Hepatocyte (in vitro differentiated cells): Measurements from ENCODE around the gene ATF7IP2. TPM values are rescaled to one million over a fixed set of nuclear protein-coding genes. Genes with fewer than 3 reads are reported as not detected.
"Not testable (repeated sequence)": the region's sequence is repeated elsewhere in the genome, so short reads cannot be mapped to it uniquely, and the experiment has no call there.

ENCODE experiments used
- DNase-seq: peaks from one replicate; pipeline ENCODE4 v3.0.0-alpha.2; 2016; ENCODE audit warnings: low spot score
- H2AFZ ChIP-seq: fragments of 200-600 bp; sonication (generic); 2 replicates; pipeline ENCODE4 v1.6.0; 2016; ENCODE audit warnings: antibody characterized with exemption, mild to moderate bottlenecking
- H3K27ac ChIP-seq: fragments of 200-600 bp; sonication (generic); 2 replicates; pipeline ENCODE4 v1.5.1; 2016; ENCODE audit warnings: mild to moderate bottlenecking
- H3K27me3 ChIP-seq: fragments of 200-600 bp; sonication (generic); 2 replicates; pipeline ENCODE4 v1.6.1; 2016
- H3K36me3 ChIP-seq: fragments of 200-600 bp; sonication (generic); replicated peaks from 2 replicates; pipeline ENCODE4 v1.5.1; 2016; ENCODE audit warnings: low read depth; ENCODE audit not compliant: insufficient read depth
- H3K4me1 ChIP-seq: fragments of 200-600 bp; sonication (generic); 2 replicates; pipeline ENCODE4 v1.5.1; 2016; ENCODE audit warnings: mild to moderate bottlenecking, moderate library complexity; ENCODE audit not compliant: insufficient read depth
- H3K4me2 ChIP-seq: fragments of 200-600 bp; sonication (generic); 2 replicates; pipeline ENCODE4 v1.6.0; 2016
- H3K4me3 ChIP-seq: fragments of 200-600 bp; sonication (generic); 2 replicates; pipeline ENCODE4 v1.5.1; 2016; ENCODE audit warnings: mild to moderate bottlenecking
- H3K79me2 ChIP-seq: fragments of 200-600 bp; sonication (generic); 2 replicates; pipeline ENCODE4 v1.6.0; 2017; ENCODE audit warnings: mild to moderate bottlenecking
- H3K9me2 ChIP-seq: fragments of 200-600 bp; sonication (generic); replicated peaks from 2 replicates; pipeline ENCODE4 v1.6.0; 2017; ENCODE audit warnings: mild to moderate bottlenecking; ENCODE audit not compliant: insufficient read depth
- H3K9me3 ChIP-seq: fragments of 200-600 bp; sonication (generic); 2 replicates; pipeline ENCODE4 v1.5.1; 2016; ENCODE audit warnings: low read depth, mild to moderate bottlenecking
- H4K20me1 ChIP-seq: fragments of 200-600 bp; sonication (generic); 2 replicates; pipeline ENCODE4 v1.6.0; 2016; ENCODE audit warnings: mild to moderate bottlenecking; ENCODE audit not compliant: insufficient read depth, poor library complexity, severe bottlenecking
- CTCF ChIP-seq: fragments of 200-600 bp; sonication (generic); IDR thresholded peaks from 2 replicates; pipeline ENCODE4 v1.5.1; 2016; ENCODE audit warnings: antibody characterized with exemption, mild to moderate bottlenecking; ENCODE audit not compliant: poor library complexity
- EZH2 ChIP-seq: fragments of 200-600 bp; sonication (generic); IDR thresholded peaks from 2 replicates; pipeline ENCODE4 v1.6.1; 2016; ENCODE audit warnings: antibody characterized with exemption, mild to moderate bottlenecking, borderline replicate concordance
- EZH2phosphoT487 ChIP-seq: fragments of 200-600 bp; sonication (generic); IDR thresholded peaks from one replicate; pipeline ENCODE4 v1.6.1; 2018; ENCODE audit warnings: antibody characterized with exemption, mild to moderate bottlenecking, low read depth, moderate library complexity; ENCODE audit not compliant: unreplicated experiment, severe bottlenecking
- WGBS: methylation state at CpG from one replicate; pipeline ENCODE4 v1.1.6; 2016; ENCODE audit warnings: low lambda C conversion rate; ENCODE audit errors: missing lambda C conversion rate; 5-methylcytosine and 5-hydroxymethylcytosine counted together
- polyA plus RNA-seq: library from polyadenylated mRNA; unstranded; fragments of >200 nt; fragmentation: Nextera tagmentation; extraction: Ambion mirVana; gene quantifications from 2 replicates; pipeline ENCODE4 v1.2.1, GENCODE V29; 2016
- total RNA-seq: library from RNA; depleted of rRNA; stranded (reverse); fragments of >200 nt; gene quantifications from 2 replicates; pipeline ENCODE4 v1.2.3, GENCODE V29; 2014

Gene ATF7IP2
- total and polyA plus RNA-seq, 2 experiments from 2014 or later = 58.3 to 68.7 TPM

DNA sequence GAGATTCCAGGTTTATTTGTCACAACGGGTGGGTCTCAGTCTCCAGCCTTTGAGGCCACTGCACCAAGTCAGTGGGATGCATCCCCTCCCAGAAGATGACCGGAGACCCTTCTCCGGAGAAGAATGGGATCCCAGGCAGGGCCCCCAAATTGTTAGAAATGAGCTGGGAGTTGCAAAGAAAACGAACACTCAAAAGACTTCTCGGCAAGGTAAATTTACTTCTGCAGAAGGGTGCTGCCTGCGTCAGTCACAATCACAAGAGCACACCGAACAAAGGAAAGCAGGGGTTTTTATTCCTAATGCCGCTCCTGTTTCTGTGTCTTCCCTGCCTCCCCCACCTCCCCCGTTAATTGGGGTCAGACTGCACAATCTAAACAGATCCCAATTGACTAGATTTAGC, 61.4 kb downstream of the ATF7IP2 start:
- Histone ChIP-seq H3K4me1 (no peaks in the 10 kb centered on the region), H3K9me3 (no peaks in the 10 kb centered on the region), H2AFZ (no peak overlapping the region), H3K4me2 (no peak overlapping the region), H3K36me3 (peaks cover 3% of the 10 kb centered on the region), H3K9me2 (no peaks in the 10 kb centered on the region), H3K4me3 (no peak overlapping the region), H3K27me3 (no peaks in the 10 kb centered on the region), H3K27ac (no peak overlapping the region), H4K20me1 (no peaks in the 10 kb centered on the region), H3K79me2 (peaks cover 10% of the 10 kb centered on the region)
- DNase-seq = no peak
- 97% methylated on average over 9 of the region's 9 CpGs for WGBS
- TF ChIP-seq CTCF (no peak), EZH2 (no peak), EZH2phosphoT487 (no peak)

GRCh38 chr16:10452208-10453158, 66.6 kb downstream of the ATF7IP2 start:
- 80% methylated on average over 13 of the region's 13 CpGs for WGBS
- H4K20me1 ChIP-seq, H3K9me2 ChIP-seq, H3K27ac ChIP-seq, H3K4me2 ChIP-seq, H3K4me3 ChIP-seq, H3K4me1 ChIP-seq, H2AFZ ChIP-seq, H3K36me3 ChIP-seq, H3K9me3 ChIP-seq, H3K27me3 ChIP-seq, H3K79me2 ChIP-seq: not testable (repeated sequence)
- DNase-seq = peak; percentile 6

- Histone ChIP-seq H3K4me1 (no peaks in the 10 kb centered on the region), H3K27ac (no peak overlapping the region), H4K20me1 (no peaks in the 10 kb centered on the region), H3K9me3 (no peaks in the 10 kb centered on the region), H2AFZ (no peak overlapping the region), H3K9me2 (no peaks in the 10 kb centered on the region), H3K27me3 (no peaks in the 10 kb centered on the region), H3K79me2 (peaks cover 6% of the 10 kb centered on the region), H3K4me2 (no peak overlapping the region), H3K36me3 (peaks cover 3% of the 10 kb centered on the region), H3K4me3 (no peak overlapping the region)
- TF ChIP-seq EZH2phosphoT487 = no peak
- no peak for TF ChIP-seq CTCF
- no peak for TF ChIP-seq EZH2
- DNase-seq = no peak
- WGBS = 98% methylated on average over 6 of the region's 6 CpGs
Observed at GRCh38 chr16:10453159-10453510, 67.3 kb downstream of the ATF7IP2 start.

- Histone ChIP-seq H3K4me3 (no peak overlapping the region), H3K27ac (no peak overlapping the region), H3K79me2 (no peaks in the 10 kb centered on the region), H3K4me2 (no peak overlapping the region), H3K36me3 (no peaks in the 10 kb centered on the region), H3K9me2 (no peaks in the 10 kb centered on the region), H3K27me3 (no peaks in the 10 kb centered on the region), H3K4me1 (no peaks in the 10 kb centered on the region), H3K9me3 (no peaks in the 10 kb centered on the region), H4K20me1 (no peaks in the 10 kb centered on the region), H2AFZ (no peak overlapping the region)
- DNase-seq = no peak
- 98% methylated on average over 2 of the region's 2 CpGs for WGBS
- TF ChIP-seq EZH2phosphoT487 = no peak
- TF ChIP-seq EZH2 = no peak
- TF ChIP-seq CTCF = no peak
Observed at GRCh38 chr16:10465821-10466220, 80.0 kb downstream of the ATF7IP2 start.
